B cell (primary cell): ENCODE data around the gene KDF1. TPM values are rescaled to one million over a fixed set of nuclear protein-coding genes. Genes with fewer than 3 reads are reported as not detected.

Experiments used
- ATAC-seq: fragments of 200-7000 bp; cut with Tn5 transposase; one replicate; pipeline ENCODE4 v1.10.0; 2021; ENCODE audit warnings: low read depth, mild to moderate bottlenecking, moderate number of reproducible peaks, moderate library complexity
- CTCF ChIA-PET: fragments of 350-600 bp; sonication (Branson Sonifier 250); formaldehyde crosslinking; loops from one replicate; lab custom pipeline; 2021; ENCODE audit warnings: antibody characterized with exemption, inconsistent platforms; lab: Charles Lee
- POLR2A ChIA-PET: fragments of 350-600 bp; sonication (Branson Sonifier 250); formaldehyde crosslinking; loops from one replicate; lab custom pipeline; 2021; ENCODE audit warnings: antibody characterized with exemption; lab: Charles Lee
- DNase-seq: peaks from one replicate; pipeline ENCODE4 v3.0.0; 2013
- H2AFZ ChIP-seq: 2 replicates; pipeline ENCODE4 v1.6.1; 2012; ENCODE audit warnings: mild to moderate bottlenecking, low read depth, low read length; ENCODE audit not compliant: insufficient read depth, poor library complexity, severe bottlenecking
- H3K27ac ChIP-seq, 2 donors: 1 replicate in 1 of 2; 2 replicates in 1 of 2; pipeline ENCODE4 v1.5.1; 2012 to 2013; ENCODE audit warnings: low read length in 2 of 2, mild to moderate bottlenecking in 2 of 2, moderate library complexity in 1 of 2
- H3K27me3 ChIP-seq, 4 experiments: fragments of 200-600 bp in 1 of 4; sonication (generic) in 1 of 4; replicated peaks in 1 of 4; 1 replicate in 2 of 4; 2 replicates in 2 of 4; pipeline versions ENCODE4 v1.6.1 to v1.7.0; 2013 to 2016; ENCODE audit warnings: low read length in 3 of 4, mild to moderate bottlenecking in 2 of 4, mixed read lengths in 1 of 4, moderate library complexity in 1 of 4; ENCODE audit not compliant: insufficient read depth in 4 of 4, control insufficient read depth in 3 of 4; ENCODE audit errors: control extremely low read depth in 1 of 4
- H3K36me3 ChIP-seq, 2 experiments: replicated peaks in 1 of 2; 1 replicate in 1 of 2; 2 replicates in 1 of 2; pipeline versions ENCODE4 v1.6.1 to v1.7.1; 2013; ENCODE audit warnings: low read length in 1 of 2; ENCODE audit not compliant: insufficient read depth in 2 of 2, control insufficient read depth in 1 of 2; ENCODE audit errors: control extremely low read depth in 1 of 2, extremely low read depth in 1 of 2
- H3K4me1 ChIP-seq, 2 donors: fragments of 200-600 bp in 1 of 2; sonication (generic) in 1 of 2; 1 replicate in 1 of 2; 2 replicates in 1 of 2; pipeline versions ENCODE4 v1.5.1 to v1.6.1; 2013 to 2017; ENCODE audit warnings: low read length in 2 of 2; ENCODE audit not compliant: control insufficient read depth in 2 of 2, insufficient read depth in 2 of 2
- H3K4me2 ChIP-seq: replicated peaks from 2 replicates; pipeline ENCODE3; 2012; ENCODE audit warnings: mild to moderate bottlenecking, low read depth, low read length; ENCODE audit not compliant: poor library complexity, severe bottlenecking
- H3K4me3 ChIP-seq, 5 experiments: fragments of 200-600 bp in 1 of 5; sonication (generic) in 1 of 5; 1 replicate in 3 of 5; 2 replicates in 2 of 5; pipeline versions ENCODE4 v1.5.1 to v1.7.0; 2011 to 2016; ENCODE audit warnings: low read length in 4 of 5, mild to moderate bottlenecking in 4 of 5, low read depth in 2 of 5, control low read depth in 1 of 5, moderate library complexity in 1 of 5; ENCODE audit not compliant: insufficient read depth in 1 of 5; ENCODE audit errors: control extremely low read depth in 1 of 5, extremely low read depth in 1 of 5
- H3K79me2 ChIP-seq: fragments of 200-600 bp; sonication (generic); one replicate; pipeline ENCODE4 v1.6.0; 2016; ENCODE audit warnings: low read length; ENCODE audit not compliant: control insufficient read depth, insufficient read depth
- H3K9ac ChIP-seq: fragments of 200-600 bp; sonication (generic); 2 replicates; pipeline ENCODE4 v1.6.1; 2017; ENCODE audit warnings: mild to moderate bottlenecking, low read length, moderate library complexity
- H3K9me3 ChIP-seq, 3 donors: one replicate each; pipeline versions ENCODE4 v1.6.1 to v1.7.1; 2013; ENCODE audit warnings: low read length in 2 of 3; ENCODE audit not compliant: control insufficient read depth in 2 of 3, insufficient read depth in 1 of 3; ENCODE audit errors: control extremely low read depth in 1 of 3
- H4K20me1 ChIP-seq: 2 replicates; pipeline ENCODE4 v1.6.0; 2012; ENCODE audit warnings: mild to moderate bottlenecking, low read length; ENCODE audit not compliant: insufficient read depth, control insufficient read depth, poor library complexity, severe bottlenecking
- H3K27ac Mint-ChIP-seq: one replicate; pipeline ENCODE4 v1.8.0; 2021; ENCODE audit warnings: mixed read lengths
- H3K27me3 Mint-ChIP-seq: one replicate; pipeline ENCODE4 v1.8.0; 2021; ENCODE audit warnings: mixed read lengths
- H3K4me1 Mint-ChIP-seq: one replicate; pipeline ENCODE4 v1.8.0; 2021; ENCODE audit warnings: mixed read lengths
- H3K4me3 Mint-ChIP-seq: one replicate; pipeline ENCODE4 v1.8.0; 2021; ENCODE audit warnings: mixed read lengths
- H3K9me3 Mint-ChIP-seq: one replicate; pipeline ENCODE4 v1.8.0; 2022; ENCODE audit warnings: mixed read lengths; ENCODE audit not compliant: insufficient read depth
- CTCF ChIP-seq: fragments of 200-600 bp; IDR thresholded peaks from one replicate; pipeline ENCODE4 v1.8.0; 2022; ENCODE audit warnings: antibody characterized with exemption, mild to moderate bottlenecking
- EZH2 ChIP-seq: IDR thresholded peaks from 2 replicates; pipeline ENCODE4 v1.6.1; 2012; ENCODE audit warnings: borderline replicate concordance, low read depth, mild to moderate bottlenecking, moderate library complexity, low read length; ENCODE audit not compliant: insufficient read depth, poor library complexity, severe bottlenecking
- WGBS: methylation state at CpG from one replicate; pipeline ENCODE4 v1.1.5; 2013; ENCODE audit warnings: missing lambda C conversion rate; ENCODE audit not compliant: insufficient coverage; 5-methylcytosine and 5-hydroxymethylcytosine counted together
- intact Hi-C: fragments of 100-400 bp; cut with micrococcal nuclease; formaldehyde crosslinking; loops from one replicate; pipeline ENCODE4 v1.10.0; 2022
- polyA plus RNA-seq: library from polyadenylated mRNA; depleted of rRNA; stranded (reverse); fragments of >200 nt; gene quantifications from 2 replicates; pipeline ENCODE4 v1.2.3, GENCODE V29; 2012
- total RNA-seq, 2 donors: library from RNA; stranded (reverse); fragments of 120-200 nt in 1 of 2; gene quantifications; 1 replicate in 1 of 2; 2 replicates in 1 of 2; pipeline versions ENCODE4 v1.2.3 to v1.2.4, GENCODE V29; 2013 to 2022

KDF1 gene
- total and polyA plus RNA-seq, 2 donors (not counting 1 experiment from before 2014, with no cell fraction given), result 0.74 to 2.6 TPM

- H3K9me3 Mint-ChIP-seq, result no peaks in the 10 kb centered on the region
- no peak overlapping the region for H3K4me2 ChIP-seq
- TF ChIP-seq CTCF, result no peak
- no peak for TF ChIP-seq EZH2
- no peak overlapping the region for H3K27ac Mint-ChIP-seq
- no peaks in the 10 kb centered on the region for H3K79me2 ChIP-seq
- no CpG with 5 or more reads among the region's 3 CpGs for WGBS
- intact Hi-C loops, result no loop called here
- peaks cover 0 to 6% (median 0%) of the 10 kb centered on the region in 3 donors for H3K9me3 ChIP-seq
- ChIA-PET POLR2A (no interaction called here), CTCF (no interaction called here)
- H3K4me1 ChIP-seq, result peaks cover 14 to 17% of the 10 kb centered on the region in 2 donors
- H3K4me3 ChIP-seq, result no peak overlapping the region
- H3K9ac ChIP-seq, result no peak overlapping the region
- H3K4me1 Mint-ChIP-seq, result peaks cover 15% of the 10 kb centered on the region
- H3K36me3 ChIP-seq, result no peaks in the 10 kb centered on the region
- peaks cover 10% of the 10 kb centered on the region for H3K27me3 Mint-ChIP-seq
- H3K27me3 ChIP-seq, result peaks cover 0 to 24% (median 8%) of the 10 kb centered on the region in 4 experiments
- no peaks in the 10 kb centered on the region for H4K20me1 ChIP-seq
- H3K4me3 Mint-ChIP-seq, result no peak overlapping the region
- no peak for ATAC-seq
- no peak for DNase-seq
- no peak overlapping the region for H2AFZ ChIP-seq
- no peak overlapping the region for H3K27ac ChIP-seq
Measured at GRCh38 chr1:26956321-26956720, 3.9 kb downstream of the KDF1 start.

- intact Hi-C loops, result no loop called here
- TF ChIP-seq EZH2, result no peak
- TF ChIP-seq CTCF, result no peak
- CTCF ChIA-PET, result interaction anchor here (0.7 kb wide), 1 partner anchor 100 kb away, joined by 4 read pairs; no protein-coding TSS in a partner anchor
- Histone ChIP-seq H3K4me2 (no peak overlapping the region), H3K27ac (no peak overlapping the region), H3K4me1 (no peaks in the 10 kb centered on the region), H3K36me3 (no peaks in the 10 kb centered on the region), H3K4me3 (no peak overlapping the region), H3K79me2 (no peaks in the 10 kb centered on the region), H2AFZ (no peak overlapping the region), H3K27me3 (peaks cover 0 to 5% (median 2%) of the 10 kb centered on the region in 4 experiments), H3K9ac (no peak overlapping the region), H4K20me1 (no peaks in the 10 kb centered on the region), H3K9me3 (peaks cover 0 to 2% (median 0%) of the 10 kb centered on the region in 3 donors)
- 100% methylated on average over 5 of the region's 5 CpGs for WGBS
- Mint-ChIP-seq H3K4me1 (no peaks in the 10 kb centered on the region), H3K9me3 (no peaks in the 10 kb centered on the region), H3K27ac (no peak overlapping the region), H3K27me3 (peaks cover 3% of the 10 kb centered on the region), H3K4me3 (no peak overlapping the region)
- ATAC-seq (no peak), DNase-seq (no peak)
- POLR2A ChIA-PET, result interaction anchor here (0.7 kb wide), 1 partner anchor 37 kb away, joined by 5 read pairs; no protein-coding TSS in a partner anchor
Measured at GRCh38 chr1:26953374-26953773, 6.9 kb downstream of the KDF1 start.
